GM21825 (cell line): Measurements from ENCODE around the gene CFAP91.
"Not testable (repeated sequence)": the region's sequence is repeated elsewhere in the genome, so short reads cannot be mapped to it uniquely, and the experiment has no call there.

Experiments used
- ATAC-seq: cut with Tn5 transposase; IDR thresholded peaks from one replicate; pipeline ENCODE4 v1.9.1; 2021; ENCODE audit warnings: mild to moderate bottlenecking, moderate library complexity; ENCODE audit not compliant: unreplicated experiment

Gene CFAP91

GRCh38 chr3:119676771-119677640 lies 25.8 kb upstream of the CFAP91 start, which contains the start of gene COX17:
TSS of gene COX17 (minus strand) at chr3:119677406. CDS start at chr3:119677310, 96 bp downstream.
- peak; percentile 85 for ATAC-seq

DNA sequence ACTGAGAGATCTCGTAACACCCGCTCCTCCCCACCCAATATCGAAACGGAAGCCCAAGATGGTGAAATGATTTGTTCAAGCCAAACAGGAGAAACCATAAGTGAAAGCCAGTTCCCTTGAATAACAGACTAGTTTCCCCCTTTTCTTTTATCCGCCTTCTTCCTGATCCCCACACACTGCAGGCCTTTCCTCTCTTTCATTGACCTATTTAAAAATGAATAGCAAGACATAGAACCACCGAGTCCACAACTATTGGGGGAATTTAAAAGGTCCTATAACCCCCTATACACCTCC lies 25.2 kb upstream of the CFAP91 start:
- ATAC-seq = no peak

GRCh38 chr3:119678209-119678608 lies 24.6 kb upstream of the CFAP91 start:
- not testable (repeated sequence) for ATAC-seq

DNA sequence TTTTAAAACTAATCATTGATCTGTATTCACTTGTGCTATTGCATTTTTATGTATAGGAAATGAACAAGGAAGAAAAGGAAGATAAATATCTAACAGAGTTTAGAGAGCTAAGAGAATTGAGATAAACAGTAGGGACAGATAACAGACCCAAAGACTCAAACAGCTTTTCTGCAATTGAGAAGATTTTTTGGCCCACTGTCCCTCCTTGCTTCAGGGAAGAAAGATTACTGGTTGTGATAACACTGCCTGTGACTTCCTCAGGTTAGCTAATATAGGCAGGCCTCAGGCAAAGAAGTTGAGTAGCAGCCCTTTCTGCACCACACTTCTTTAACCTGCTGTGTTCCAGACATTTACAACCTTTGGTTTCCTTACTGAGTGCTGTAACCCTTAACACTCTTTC lies 22.9 kb upstream of the CFAP91 start:
- no peak for ATAC-seq

- ATAC-seq = no peak
These were observed 21.5 kb upstream of the CFAP91 start for GRCh38 chr3:119681279-119681678.

- ATAC-seq = no peak
These were observed 19.4 kb upstream of the CFAP91 start for GRCh38 chr3:119683421-119683820.

DNA sequence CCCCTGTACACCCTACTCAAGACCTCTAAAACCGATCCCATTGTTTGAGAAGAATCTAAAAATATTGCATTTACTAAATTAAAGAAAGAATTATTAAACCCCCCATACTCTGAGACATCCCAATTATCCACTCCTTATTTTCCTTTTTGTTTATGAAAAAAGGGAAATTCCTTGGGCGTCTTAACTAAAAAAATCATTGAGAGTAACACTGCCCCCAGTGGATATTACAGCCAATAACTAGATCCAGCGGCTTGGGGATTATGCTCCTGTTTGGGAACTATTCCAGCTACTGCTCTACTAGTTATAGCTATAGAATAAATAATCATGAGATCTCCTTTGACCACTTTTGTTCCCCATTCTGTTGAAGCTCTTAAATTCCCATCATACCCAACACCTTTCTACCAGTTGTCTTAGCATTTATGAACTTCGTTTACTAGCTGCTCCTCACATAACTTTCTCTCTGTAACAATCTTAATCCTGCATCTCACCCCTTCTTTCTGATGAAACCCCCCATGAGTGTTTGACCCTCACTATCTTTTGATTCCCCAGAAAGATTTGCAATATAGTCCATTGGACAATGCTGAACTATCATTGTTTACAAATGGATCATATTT lies 12.7 kb upstream of the CFAP91 start:
- ATAC-seq = no peak

GRCh38 chr3:119695480-119695879 lies 7.3 kb upstream of the CFAP91 start:
- no peak for ATAC-seq

- peak; percentile 47 for ATAC-seq
These were observed 5.4 kb upstream of the CFAP91 start for GRCh38 chr3:119697394-119697793.

DNA sequence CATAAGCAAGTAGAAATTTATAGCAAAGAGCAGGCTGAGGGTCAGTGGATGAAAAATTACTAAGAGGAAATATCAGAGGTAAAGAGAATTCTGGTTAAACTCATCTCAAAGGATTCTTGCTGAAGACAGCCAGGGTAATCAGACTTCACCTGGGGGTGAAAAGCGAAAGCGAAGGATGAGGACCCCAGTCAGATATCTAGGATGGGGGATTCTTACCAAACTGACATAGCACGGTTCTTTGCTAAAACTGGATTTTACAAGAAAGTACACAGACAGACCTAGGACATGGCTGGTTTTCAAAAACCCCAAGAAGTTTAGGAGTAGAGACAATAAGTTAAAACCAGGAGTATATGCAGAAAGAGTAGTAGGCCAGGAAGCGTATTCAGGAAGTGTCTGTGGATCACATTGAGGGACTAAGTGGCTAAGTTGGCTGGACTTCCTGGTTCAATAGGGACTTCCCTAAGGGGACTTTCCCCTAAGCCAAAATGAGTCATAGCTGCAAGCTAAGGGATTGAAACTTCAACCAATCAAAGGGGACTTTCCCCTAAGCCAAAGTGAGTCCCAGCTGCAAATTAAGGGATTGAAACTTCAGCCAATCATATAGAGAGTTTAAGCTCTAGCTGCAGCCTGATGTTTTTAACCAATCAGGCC lies 2.4 kb upstream of the CFAP91 start:
- ATAC-seq = no peak

DNA sequence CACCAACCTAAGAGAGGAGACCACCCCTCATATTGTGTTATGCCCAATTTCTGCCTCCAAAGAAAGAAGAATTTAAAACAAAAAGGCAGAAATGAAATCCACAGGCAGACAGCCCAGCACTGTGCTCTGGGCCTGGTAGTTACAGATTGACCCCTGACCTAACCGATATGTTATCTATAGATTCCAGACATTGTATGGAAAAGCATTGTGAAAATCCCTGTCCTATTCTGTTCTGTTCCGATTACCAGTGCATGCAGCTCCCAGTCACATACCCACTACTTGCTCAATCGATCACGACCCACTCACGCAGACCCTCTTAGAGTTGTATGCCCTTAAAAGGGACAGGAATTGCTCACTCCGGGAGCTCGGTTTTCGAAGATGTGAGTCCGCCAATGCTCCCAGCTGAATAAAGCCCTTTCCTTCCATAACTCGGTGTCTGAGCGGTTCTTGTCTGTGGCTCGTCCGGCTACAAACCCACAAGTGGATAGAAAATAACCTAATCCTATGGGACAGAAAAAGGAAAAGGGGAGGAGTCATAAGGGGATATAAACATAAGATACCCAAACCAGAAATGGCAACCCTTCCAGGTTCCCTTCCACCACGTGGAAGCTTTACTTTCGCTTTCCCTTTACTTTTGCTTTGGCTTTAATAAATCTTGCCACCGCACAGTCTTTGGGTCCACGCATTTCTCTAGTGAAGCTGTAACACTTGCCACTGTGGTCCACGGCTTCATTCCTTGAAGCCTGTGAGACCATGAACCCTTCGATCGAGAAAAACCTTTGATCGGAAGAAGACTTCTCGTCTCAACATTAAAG lies 1.7 kb upstream of the CFAP91 start:
- ATAC-seq = no peak

DNA sequence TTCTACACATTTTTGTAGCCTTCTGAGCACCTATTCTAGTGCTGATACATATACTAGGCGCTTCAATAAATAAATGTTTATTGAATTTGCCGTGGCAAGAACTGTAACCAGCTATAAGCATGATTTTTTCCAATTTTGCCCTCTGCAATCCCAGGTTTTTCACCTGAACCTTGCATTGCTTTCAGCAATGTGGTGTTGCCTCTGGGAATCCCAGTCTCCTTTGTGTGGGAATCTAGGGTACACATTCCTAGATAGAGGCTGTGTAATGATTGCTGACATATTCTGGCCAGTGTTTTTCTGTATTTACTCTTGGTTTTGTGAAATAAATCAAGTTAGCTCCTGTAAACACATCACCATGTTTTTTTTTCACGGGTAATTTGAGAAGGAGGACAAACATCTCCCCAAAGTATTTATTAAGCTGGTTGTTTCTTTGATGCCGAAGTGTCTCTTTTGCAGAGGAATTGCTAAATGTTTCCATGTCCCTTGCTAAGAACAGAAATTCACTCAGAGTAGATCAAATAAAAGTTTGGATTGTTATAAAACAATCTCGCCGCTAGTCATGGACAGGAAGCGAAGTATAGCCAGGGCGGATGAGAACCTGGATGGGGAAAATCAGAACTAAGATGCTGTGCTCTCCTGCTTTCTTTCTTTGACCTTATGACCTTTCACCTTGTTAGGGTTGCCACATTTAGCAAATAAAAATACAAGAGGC lies 1.2 kb downstream of the CFAP91 start:
- no peak for ATAC-seq

GRCh38 chr3:119715105-119715504 lies 12.3 kb downstream of the CFAP91 start:
- ATAC-seq = no peak

DNA sequence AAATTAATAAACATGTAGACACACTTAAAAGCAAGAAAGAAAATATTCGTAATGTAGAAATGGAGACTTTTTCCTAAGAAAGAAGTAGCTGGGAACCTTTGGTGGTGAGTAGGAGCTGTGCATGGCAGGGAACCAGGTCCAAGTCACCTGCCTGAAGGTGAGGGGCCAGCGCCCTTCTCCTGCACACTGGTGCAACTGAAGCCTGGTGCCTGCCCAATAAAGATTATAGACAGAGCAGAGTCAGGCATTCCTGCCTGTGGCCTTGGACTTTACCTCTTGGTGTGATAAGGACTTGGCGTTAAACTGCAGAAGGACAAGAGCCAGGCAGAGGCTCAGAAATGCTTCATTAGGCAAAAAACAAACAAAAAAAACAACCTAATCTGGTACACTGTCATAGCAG lies 14.2 kb downstream of the CFAP91 start:
- ATAC-seq = no peak

DNA sequence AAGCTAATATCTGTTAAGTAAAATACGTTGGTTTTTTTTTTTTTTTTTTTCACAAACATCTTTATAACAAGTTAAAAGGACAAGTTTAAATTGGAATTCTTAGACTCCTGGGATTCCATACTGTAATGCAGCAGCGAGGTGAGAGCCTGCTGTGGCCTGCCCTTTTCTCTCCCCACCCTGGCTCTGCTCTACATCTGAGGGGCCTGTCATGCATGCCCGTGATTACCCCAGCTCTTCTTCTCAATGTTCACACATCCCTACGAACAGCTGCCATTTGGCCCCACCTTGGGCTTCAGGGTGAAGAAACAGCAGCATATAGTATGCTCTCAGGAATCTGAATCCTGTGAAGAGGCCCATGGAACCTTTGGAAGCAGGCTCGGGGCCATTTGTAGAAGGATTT lies 14.7 kb downstream of the CFAP91 start:
- no peak for ATAC-seq

- no peak for ATAC-seq
These were observed 20.2 kb downstream of the CFAP91 start for GRCh38 chr3:119723022-119723421.

GRCh38 chr3:119726909-119727308 lies 24.1 kb downstream of the CFAP91 start:
- ATAC-seq = no peak

- no peak for ATAC-seq
These were observed 27.2 kb downstream of the CFAP91 start for GRCh38 chr3:119729996-119730395.

- no peak for ATAC-seq
These were observed 28.9 kb downstream of the CFAP91 start for GRCh38 chr3:119731560-119732343.

DNA sequence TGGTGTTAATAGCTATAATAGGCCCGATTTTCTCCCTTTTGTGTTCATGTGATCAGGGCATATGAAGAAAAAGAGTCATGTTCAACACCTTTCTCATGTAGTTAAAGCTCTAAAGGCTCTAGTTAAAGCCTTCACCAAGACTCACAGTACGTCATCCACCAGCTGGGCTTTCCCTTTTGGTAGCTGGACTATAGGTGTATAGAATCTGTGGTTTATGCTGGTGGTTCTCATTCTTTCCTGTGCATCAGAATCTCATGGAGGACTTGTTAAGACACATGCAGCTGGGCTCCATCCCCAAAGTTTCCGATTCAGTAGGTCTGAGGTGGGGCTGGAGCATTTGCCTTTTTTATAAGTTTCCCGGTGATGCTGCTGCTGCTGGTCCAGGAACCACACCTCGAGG lies 31.0 kb downstream of the CFAP91 start:
- no peak for ATAC-seq
